Stimulated activated CD8-positive, alpha-beta memory T cell treated with anti-CD3 and anti-CD28 coated beads, Interleukin-12 subunit alpha, Interleukin-12 subunit beta, amount 100 ng/mL, for 1 hour (primary cell): ENCODE results near the gene GADL1.

Experiments used
- DNase-seq: peaks from one replicate; pipeline ENCODE4 v3.0.0-alpha.2; 2020; ENCODE audit warnings: low read depth

GADL1 gene

DNA sequence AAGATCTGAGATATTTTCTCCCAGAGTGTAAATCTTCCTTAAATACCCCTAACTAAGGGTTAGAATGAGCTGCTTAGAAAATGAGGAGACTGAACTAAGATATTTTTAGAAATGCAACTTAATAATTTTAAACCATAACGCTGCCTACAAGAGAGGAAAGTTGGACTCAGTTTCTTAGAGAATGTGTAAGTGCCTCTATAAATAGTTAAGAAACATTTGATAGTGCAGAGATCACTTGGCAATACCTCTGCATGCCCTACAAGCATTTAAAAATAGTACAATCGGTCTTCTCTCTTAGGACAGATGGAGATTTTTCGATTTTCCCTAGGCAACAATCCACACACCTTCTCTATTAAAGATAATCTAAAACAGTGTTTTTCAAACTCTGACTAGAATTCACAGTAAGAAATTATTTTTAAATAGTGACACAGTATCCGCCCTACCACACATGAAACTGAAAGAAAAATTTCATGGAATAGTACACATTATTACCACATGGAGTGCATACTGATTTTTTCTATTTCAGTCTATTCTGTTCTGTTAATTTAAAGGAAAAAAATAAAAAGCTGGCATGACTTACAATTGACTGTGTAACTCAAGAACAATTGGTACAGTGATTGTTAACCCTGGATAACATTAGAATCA is 83.2 kb downstream of the GADL1 start:
- no peak for DNase-seq

DNA sequence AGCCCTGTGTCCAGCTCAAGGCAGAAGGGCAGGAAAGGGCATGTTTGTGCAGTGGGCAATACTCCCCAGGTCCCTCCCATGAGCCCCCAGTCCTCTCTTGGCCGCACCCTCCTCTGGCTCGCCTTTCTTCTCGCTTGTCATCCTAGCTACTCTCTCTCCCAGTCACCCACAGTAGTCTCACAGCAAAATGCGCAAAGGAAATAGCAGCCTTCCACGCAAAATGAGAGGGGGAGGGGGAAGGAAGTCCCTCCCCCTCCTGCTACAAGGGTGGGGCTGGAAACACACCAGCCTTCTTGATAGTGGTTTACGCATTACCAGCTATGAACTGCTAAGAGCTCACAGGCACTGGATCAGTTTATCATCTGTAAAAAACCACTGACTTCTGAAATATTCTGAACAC is 83.8 kb downstream of the GADL1 start:
- no peak for DNase-seq

DNA sequence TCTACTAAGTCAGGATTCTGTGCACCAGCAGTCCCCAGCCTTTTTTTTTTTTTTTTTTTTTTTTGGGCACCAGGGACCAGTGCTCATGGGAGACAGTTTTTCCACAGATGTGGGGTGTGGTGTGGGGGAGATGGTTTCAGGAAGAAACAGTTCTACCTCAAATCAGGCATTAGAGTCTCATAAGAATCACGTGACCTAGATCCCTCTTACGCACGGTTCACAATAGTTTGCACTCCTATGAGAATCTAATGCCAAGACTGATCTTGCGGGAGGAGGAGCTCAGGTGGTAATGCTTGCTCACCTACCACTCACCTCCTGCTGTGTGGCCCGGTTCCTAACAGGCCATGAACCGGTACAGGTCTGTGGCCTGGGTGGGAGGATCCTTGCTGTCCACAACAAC is 88.8 kb downstream of the GADL1 start:
- no peak for DNase-seq

DNA sequence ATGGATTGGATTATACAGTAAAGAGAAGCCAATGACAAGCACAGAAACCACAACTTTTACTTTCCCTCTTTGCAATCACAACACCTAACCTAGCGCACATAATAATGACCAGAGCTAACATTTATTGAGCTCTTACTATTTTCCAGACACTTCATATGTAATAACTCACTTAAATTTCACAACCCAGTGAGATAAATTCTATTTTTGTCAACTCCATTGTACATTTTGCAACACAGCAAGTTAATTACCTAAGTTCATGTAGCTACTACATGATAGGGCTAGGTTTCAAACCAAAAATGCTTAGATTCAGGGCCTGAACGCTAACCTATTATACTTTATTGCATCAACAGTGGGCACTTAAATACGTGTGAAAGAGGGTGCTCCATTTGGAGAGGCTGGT is 89.5 kb downstream of the GADL1 start:
- no peak for DNase-seq

DNA sequence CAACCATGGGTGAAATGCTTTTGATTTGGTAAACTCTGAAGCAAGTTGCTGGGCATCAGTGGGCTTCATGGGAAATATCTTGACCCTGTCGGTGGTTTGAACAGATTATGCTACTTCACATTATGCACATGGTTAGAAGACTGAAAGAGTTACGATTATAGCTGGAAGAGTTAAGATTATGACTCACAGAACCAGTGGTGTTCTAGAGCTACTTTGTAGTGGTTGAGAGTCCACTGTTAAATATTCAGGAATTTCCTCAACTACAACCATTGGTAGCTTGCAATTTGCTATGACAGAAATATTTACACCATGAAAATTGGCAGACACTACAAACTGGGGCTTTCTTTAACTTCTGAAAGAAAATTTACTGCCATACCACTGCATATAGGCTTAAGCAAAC is 99.3 kb downstream of the GADL1 start:
- DNase-seq: no peak

DNA sequence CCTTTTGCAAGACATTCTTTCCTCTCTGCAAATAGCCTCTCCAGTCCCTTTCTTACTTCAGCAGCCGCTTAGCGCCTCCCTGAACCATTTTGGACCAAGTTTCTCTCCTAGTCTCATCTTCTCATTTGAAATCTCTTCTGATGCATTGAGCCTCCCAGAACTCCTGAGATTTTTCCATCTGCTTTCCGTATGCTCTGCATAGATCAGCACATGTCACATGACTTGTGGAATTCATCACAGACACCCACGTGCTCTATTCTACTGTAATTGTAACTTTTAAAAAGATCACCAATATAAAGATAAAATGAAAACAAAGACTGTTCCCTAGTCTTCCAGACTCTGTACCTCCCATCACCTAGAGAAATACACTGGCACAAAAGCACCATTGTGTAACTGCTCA is 100.7 kb downstream of the GADL1 start:
- DNase-seq: no peak

DNA sequence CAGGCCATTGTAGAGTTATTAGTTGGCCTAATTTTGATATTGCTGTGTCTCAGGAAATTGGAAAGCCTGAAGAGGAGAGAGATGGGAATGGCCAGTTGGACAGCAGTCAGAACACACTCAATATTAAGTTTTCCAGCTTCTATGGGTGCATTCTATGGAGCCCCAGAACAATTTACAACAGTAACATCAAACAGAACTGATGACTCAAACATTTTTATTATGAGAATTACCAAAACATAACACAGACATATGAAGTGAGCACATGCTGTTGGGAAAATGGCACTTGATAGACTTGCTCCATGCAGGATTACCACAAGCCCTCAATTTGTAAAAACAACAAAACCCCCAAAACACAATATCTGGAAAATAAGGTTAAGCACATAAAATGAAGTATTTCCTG is 104.3 kb downstream of the GADL1 start:
- DNase-seq: no peak

DNA sequence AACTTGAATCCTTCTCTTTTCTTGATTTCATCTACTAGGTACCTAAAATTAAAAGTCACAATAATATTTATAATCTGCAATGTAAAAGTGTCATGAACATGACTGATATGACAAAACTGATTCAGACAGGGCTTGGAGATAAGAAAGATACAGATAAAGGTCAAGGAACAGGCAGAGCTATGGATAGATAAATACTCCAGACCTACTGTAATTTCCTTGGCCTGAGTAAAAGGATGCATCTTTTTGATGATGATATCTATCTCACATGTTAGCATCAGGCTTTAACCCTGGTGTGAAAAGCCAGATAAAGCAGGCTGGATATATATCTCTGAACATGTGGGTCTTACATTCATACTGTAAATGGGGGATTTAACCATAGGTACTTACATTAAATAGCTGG is 108.1 kb downstream of the GADL1 start:
- no peak for DNase-seq

DNA sequence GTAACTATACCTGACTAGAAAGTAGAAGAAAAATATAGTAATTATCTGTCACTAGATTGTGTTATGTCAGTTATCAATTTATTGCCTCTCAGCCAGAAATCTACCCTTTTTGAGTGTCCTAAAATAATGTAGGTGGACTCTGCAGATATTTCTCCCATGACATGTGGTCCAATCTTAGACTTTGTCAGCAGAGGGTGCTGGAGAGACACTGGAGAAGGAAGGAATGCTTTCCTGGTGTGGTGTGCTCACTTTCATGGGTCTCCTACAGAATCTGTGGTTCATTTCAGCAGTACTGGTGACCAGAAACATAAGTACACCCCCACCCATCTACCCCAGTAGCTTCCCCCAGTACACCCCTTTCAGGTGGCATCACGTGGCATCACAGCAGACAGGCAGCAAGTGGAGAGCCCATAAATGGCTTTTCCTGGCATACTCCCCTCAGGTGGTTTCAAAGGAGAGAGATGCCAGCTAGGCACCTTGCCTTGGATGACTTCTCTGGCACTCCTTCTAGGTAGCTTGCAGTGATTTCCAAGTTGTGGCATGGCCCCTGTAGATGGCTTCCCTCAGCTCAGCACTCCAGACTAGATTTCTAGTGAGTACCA is 114.7 kb downstream of the GADL1 start:
- DNase-seq: no peak

DNA sequence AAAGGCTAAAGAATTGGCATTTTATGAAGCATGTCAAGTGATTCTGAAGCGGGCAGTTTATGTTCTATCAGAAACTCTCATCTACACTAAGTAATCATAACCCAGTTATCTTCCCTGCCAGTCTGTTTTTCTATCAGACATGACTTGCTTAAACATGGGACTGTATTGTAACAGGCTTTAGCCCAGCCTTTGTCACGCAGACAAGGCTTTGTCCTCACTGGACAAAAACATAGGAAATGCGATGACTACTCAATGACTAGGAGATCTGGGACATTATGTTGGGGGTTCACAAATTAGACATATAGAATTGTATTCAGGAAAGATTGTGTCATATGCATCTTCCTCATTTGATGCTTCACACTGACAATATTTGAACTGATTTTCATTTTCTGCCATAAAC is 115.5 kb downstream of the GADL1 start:
- DNase-seq: no peak

DNA sequence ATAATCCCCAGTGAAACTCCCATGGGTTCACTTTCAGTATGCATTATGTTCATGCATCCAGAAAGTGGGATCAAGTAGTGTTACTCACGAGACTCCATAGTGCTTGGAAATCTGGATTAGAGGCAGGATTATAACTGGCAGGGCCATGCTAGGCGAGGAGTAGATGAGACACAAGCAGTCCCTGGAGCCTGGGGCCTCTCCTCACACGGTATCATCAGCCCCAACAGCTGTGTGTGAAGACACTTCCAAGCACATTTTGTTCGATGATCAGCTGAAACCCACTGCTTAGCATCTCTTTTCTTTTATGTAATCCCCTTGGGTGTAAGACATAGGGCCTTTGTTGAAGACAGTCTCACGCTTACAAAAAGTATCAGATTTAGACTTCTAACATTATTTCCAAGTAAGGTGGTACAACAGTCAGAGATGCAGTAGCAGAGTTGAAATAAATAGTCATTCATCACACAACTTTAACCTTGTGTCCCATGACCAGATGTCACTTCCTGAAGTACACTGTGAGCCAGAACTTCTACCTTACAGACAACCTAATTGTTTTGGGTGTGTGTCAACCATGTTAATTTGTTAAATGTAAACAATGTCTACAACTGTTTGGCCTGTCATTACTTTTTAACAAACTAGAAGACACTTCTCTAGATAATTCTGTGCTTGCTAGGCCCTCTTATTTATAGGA is 116.9 kb downstream of the GADL1 start:
- no peak for DNase-seq

DNA sequence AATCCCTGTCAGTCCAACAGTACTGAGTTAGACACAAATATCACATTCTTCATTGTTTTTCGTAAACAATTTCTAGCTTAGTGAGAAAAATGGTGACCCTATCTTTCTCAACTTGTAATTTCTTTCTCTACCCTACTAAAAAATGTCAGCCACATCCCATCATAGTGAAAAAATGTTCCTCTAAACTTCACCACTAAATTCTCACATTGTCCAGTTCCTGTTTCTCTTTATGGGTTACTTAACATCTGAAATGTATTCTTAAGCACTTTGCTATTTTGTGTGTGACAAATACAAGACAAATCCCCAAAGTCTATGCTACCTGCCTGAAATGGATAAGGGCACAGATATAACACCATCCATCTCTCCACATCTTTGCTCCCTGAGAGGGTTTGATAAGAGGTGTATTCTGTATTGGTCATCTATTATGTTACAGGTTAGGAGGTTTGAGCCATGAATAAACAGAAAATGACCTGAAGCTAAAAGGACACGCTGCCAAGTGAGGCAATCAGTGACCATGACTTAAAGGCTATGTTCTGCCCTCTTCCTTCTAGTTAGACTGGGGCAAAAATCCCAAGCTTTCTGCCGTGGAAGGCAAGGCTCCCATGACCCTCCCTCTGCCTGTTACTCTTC is 118.2 kb downstream of the GADL1 start:
- no peak for DNase-seq

DNA sequence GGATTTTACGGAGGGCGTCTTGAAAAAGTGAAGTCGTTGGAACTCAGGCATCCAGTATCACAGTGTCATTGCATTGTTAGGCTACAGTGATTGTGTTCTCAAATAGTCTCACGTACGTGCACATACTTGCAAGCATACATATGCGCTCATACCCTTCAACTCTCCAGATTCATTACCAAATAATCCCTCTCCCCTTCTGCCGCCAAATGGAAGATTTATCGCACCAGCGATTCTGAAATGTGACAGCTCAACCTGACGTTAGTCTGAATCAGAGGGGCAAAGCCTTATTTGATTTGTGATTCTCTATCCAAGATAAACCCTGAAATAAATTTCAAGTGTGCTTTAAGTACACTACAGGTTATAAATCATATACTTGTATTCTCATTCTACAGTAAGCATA is 119.4 kb downstream of the GADL1 start:
- DNase-seq: no peak

DNA sequence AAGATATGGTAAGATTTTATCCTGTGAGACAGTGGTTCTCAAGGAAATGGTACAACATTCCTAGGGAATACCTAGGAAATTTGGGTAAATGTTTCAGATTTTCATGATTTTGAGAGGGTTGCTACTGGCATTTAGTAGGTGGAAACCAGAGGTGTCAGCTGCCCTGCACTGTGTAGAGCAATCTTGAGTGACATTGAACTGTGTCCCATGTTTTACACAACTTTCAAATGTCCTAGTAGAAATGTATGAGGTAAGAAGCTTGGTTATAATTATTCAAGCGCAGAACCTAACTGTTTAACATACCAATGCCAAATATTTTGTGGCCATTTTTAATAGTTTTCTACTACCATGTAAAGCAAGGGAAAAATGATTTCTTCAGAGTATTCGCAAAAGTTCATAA is 120.4 kb downstream of the GADL1 start:
- DNase-seq: no peak

DNA sequence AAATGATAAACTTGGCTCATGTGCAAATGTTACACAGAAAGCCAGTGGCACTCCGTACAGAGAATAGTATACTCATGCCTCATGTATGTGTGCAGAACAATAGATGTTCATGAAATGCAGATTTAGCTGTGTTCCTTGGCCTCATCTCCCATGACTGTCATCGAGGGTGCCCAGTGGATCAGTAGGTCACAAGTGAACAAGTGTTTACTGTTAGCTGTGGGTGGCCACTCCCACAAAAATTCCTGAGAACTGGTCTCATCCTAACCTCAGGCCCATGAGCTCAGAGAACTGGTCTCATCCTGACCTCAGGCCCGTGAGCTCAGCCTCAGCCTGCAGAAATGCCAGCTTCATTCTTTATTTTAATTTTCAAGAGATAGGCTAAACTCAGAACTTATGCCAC is 124.1 kb downstream of the GADL1 start:
- no peak for DNase-seq

DNA sequence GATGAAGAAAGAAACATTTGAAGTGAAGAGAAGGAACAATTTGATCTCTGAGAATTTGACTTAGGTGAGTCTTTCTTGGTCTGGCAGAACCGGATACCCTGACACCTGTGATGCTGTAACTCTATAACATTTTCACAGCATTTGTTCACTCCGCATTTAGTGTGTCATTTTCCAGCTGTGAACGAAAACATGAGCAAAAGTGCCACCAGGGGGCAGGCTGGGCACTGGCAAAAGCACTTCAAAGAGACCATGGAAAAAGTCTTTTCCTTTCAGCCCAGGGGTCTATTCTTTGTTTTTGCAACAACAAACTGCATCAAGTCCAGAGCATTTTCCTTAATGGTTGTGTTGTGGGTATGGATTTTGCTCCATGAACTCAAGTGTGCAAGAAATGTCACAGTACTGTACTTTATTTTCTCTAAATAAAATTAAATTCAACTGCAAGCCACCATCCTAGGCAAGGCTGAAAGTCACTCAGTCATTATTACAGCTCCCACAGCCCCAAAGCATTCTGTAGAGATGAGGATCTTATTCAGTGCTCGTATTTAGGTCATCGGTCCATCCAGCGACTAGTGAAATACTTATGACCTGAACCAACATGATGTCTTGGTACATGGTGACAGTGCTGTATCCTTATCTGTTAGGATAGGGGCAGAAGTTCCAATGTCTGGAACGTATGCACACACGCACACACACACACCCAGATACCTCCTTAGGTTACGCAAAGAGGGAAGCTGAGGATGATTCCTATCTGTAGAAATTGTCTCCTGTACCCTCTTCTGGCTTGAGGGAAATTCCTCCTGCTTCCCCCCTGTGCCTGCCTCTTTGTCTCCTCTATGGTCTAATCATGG is 125.5 kb downstream of the GADL1 start:
- peak; percentile 42 for DNase-seq

DNA sequence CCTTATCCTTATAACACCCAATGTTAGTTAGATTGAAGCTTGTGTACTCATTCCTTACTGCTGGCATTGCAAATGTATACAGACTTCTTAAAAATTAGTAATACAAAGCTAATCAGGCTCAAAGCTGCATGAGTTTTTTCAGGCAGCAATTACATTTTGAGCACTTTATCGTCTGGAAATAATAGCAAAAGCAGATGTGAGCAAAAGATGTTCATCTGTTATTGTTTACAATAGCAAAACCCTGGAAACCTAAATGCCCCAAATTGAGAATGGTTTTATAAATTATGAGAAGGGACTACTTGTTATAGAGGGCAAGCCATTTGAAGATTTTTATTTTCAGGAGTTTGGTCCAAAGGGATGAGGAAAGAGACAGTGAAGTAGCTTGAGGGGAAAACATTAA is 126.4 kb downstream of the GADL1 start:
- DNase-seq: no peak

DNA sequence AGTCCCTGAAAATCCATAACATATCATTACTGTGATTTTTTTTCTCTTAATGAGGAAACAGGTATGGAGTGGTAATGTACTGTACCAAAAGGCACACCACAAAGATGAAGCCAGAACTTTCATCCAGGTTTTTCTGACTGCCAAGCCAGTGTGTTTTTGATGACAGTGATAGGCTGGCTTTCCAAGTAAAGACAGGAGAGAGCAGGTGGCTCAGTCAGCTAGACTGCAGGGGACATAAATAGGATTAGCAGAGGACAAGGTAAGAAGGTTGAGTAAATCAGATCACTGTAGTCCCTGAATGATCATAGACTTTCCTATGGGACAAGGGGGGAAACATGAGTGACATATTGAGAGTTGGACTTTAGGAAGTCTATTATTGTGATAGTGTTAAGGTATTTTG is 127.9 kb downstream of the GADL1 start:
- no peak for DNase-seq

DNA sequence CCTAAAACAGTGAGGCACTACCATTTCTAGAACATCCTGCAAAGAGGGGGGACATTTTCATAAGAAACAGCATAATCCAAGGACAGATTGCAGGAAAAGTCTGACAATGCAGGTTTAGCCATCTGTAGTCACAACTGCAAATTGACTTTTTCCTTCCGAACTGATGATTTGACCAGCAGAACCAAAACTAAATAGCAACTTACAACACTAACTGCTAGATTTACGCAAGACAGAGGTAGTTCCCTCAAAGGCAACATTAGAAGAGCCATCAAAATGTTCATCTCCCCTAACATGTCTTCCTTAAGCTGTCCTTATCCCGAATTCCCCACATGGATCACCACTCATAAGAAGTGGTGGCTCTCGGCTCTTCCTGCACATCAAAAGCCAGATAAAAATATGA is 129.6 kb downstream of the GADL1 start:
- no peak for DNase-seq

DNA sequence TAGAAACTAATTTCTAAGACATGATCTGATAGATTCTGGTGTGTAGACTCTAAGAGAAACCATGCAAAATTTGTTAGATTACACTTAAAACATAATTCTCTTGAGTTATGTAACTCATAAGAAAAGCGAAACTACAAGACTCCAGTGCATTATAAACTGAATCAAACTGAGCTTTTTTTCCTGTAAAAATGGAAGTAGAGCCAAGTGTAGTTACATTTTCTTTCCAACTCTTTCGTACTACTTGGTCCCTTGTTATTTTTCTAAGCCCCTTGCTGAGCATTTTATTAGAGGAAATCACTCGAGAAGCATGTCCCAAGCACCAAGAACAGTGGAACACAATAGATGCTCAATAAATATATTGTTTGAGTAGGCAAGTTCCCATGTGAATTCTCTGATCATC is 130.2 kb downstream of the GADL1 start:
- no peak for DNase-seq

DNA sequence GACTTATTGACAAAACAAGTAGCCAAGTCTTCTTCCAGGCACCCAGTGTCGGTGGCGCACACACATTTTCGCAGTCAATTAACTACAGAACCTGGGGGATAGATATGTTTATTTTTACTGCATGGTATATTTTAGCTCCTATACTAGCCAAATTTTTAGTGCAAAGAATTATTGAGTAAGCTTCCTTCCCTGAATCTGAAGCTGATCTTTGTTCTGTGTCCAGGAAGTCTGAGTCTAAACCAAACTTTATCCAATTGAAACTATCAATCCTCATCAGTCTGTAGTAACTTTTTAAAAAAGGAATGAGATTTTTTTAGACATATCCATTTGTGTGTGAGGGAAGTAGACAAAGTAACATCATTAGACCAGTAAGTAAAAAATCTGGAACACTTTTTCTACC is 133.1 kb downstream of the GADL1 start:
- DNase-seq: no peak

DNA sequence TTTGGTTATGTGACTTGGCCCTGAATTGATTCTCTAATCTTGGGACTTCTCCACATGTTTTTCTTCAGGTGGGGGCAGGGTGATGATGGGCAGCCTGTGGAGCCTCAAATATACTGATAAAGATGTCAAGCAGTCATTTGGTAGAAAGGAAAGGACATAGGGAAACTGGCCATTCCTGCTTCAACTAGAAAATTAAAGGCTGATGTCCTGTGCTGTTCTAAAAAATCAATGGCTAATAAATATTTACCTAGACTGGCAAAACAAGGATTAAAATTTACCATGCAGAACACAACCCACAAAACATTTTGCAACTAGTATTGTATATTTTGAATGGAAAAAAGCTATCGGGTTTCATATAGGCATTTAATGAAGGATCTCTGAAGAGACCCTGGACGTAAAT is 133.7 kb downstream of the GADL1 start:
- DNase-seq: no peak
